Mesodermal cell (in vitro differentiated cells): ENCODE data around the gene EP400.

ENCODE experiments used
- H3K27ac ChIP-seq: 2 replicates; pipeline ENCODE4 v1.7.0; 2013; ENCODE audit warnings: mild to moderate bottlenecking, low read depth, low read length, moderate library complexity; ENCODE audit not compliant: severe bottlenecking
- H3K36me3 ChIP-seq: 2 replicates; pipeline ENCODE4 v1.7.1; 2013; ENCODE audit warnings: mild to moderate bottlenecking, low read length, moderate library complexity; ENCODE audit not compliant: control insufficient read depth, insufficient read depth
- H3K4me1 ChIP-seq: one replicate; pipeline ENCODE4 v1.7.1; 2013; ENCODE audit warnings: mild to moderate bottlenecking, low read length; ENCODE audit not compliant: insufficient read depth, control insufficient read depth, poor library complexity, severe bottlenecking
- H3K4me3 ChIP-seq: 2 replicates; pipeline ENCODE4 v1.7.0; 2013; ENCODE audit warnings: low read length, control low read depth, mild to moderate bottlenecking; ENCODE audit not compliant: insufficient read depth, poor library complexity, severe bottlenecking; ENCODE audit errors: extremely low read depth
- H3K9me3 ChIP-seq: 2 replicates; pipeline ENCODE4 v1.7.1; 2013; ENCODE audit warnings: mild to moderate bottlenecking, low read length, moderate library complexity; ENCODE audit not compliant: control insufficient read depth
- WGBS, 2 experiments: methylation state at CpG; one replicate each; pipeline ENCODE4 v1.1.5; 2013; ENCODE audit warnings: missing lambda C conversion rate in 2 of 2; ENCODE audit not compliant: insufficient coverage in 2 of 2; 5-methylcytosine and 5-hydroxymethylcytosine counted together

The EP400 gene

GRCh38 chr12:132026061-132026795 is 76.5 kb downstream of the EP400 start:
- no peak overlapping the region for H3K27ac ChIP-seq
- 92 to 93% methylated on average over 9 of the region's 13 CpGs for WGBS, 2 experiments
- no peaks in the 10 kb centered on the region for H3K4me1 ChIP-seq
- no peak overlapping the region for H3K4me3 ChIP-seq
- no peaks in the 10 kb centered on the region for H3K9me3 ChIP-seq
- peaks cover 97% of the 10 kb centered on the region for H3K36me3 ChIP-seq

DNA sequence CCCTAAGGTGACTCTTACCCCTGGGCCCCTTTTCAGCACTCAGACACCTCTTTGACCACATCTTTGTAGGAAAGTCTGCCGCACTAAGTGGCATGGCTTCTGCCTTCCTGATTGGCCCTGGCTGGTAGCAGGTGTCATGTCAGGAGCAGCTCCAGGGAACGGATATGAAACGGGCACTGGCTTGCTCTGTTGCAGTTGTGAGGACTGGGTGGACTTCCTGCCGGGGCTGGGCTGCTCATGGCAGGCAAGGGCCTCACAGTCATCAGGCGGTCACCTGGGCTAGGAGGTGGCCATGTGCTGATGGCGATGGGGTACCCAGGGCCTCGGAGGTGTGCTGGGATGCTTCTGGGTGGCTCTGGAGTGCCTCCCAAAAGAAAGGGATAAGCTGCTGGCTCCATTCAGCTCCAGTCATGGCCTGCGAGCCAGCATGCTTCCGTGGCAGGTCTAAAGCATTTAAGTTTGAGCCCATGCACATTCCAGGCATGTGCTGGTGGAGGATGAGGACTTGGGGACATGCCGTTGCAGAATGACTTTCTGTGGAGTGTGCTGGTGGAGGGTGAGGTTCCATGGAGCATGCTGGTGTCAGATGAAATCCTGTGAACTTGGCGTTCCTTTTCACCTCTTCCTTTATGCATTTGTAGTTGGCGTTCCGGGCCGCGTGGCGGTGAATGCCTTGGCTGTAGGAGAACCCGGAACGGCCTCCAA is 77.2 kb downstream of the EP400 start:
- WGBS, 2 experiments: 94 to 99% methylated on average over 17 to 18 of the region's 18 CpGs
- Histone ChIP-seq H3K27ac (no peak overlapping the region), H3K4me3 (no peak overlapping the region), H3K9me3 (no peaks in the 10 kb centered on the region), H3K36me3 (peaks cover 98% of the 10 kb centered on the region), H3K4me1 (no peaks in the 10 kb centered on the region)

GRCh38 chr12:132027636-132028035 is 77.9 kb downstream of the EP400 start:
- Histone ChIP-seq H3K27ac (no peak overlapping the region), H3K4me3 (no peak overlapping the region), H3K36me3 (peaks cover 98% of the 10 kb centered on the region), H3K9me3 (no peaks in the 10 kb centered on the region), H3K4me1 (no peaks in the 10 kb centered on the region)
- WGBS, 2 experiments: 100% methylated on average over 3 of the region's 6 CpGs

DNA sequence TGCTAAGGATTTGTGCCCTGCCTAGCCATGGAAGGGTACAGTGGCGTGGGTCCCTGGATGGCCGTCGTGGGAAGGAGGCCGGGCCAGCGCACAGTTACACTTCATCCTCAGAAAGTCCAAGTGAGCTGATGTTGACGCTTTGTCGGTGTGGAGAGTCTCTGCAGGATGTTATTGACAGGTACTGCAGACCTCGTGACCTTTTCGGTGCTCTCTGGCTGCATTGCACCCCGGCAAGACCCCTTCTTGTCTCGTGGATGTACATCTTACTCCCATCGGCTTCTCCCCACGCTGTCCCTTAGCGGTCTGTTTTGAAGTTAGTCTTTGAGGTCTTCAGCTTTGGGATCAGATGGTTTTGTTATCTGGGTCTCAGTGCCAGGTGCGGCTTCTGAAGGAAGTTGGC is 78.4 kb downstream of the EP400 start:
- Histone ChIP-seq H3K4me3 (no peak overlapping the region), H3K27ac (no peak overlapping the region), H3K4me1 (no peaks in the 10 kb centered on the region), H3K36me3 (peaks cover 98% of the 10 kb centered on the region), H3K9me3 (no peaks in the 10 kb centered on the region)
- whole genome bisulfite sequencing, 2 experiments: 96 to 97% methylated on average over 14 to 15 of the region's 15 CpGs

GRCh38 chr12:132029503-132030300 is 80.0 kb downstream of the EP400 start:
- Histone ChIP-seq H3K36me3 (peaks cover 98% of the 10 kb centered on the region), H3K27ac (no peak overlapping the region), H3K4me1 (no peaks in the 10 kb centered on the region), H3K9me3 (no peaks in the 10 kb centered on the region), H3K4me3 (no peak overlapping the region)
- WGBS, 2 experiments: 96 to 98% methylated on average over 23 to 25 of the region's 26 CpGs

DNA sequence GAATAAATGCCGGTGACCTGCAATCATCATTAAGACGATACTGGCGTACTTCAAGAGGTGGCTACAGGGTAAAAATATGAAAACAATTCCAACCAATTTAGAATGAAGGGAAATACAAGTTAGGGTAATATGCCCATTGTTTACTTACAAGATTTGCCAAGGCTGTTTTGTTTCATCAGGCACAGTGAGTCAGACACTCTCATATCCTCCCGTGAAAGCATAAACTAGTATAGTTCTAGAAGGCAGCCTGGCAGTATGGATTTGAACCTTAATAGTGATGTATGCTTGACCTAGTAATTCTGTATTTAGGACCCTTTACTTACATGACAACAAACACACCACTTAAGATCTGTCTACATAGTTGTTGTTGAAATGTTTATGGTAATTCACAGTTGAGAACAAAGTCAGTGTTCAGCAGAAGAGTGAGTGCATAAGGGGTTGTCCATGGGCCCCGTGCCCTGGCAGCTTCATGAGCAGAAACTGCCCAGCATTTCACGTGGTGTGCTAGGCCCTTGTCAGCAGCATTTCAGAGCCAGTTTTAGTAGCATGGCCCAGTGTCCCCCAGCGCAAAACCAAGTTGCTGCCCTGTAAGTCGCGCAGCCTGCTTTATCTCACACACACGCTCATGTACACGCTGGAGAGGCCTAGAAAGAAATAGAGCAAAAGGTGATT is 80.8 kb downstream of the EP400 start:
- H3K27ac ChIP-seq: no peak overlapping the region
- H3K9me3 ChIP-seq: no peaks in the 10 kb centered on the region
- WGBS, 2 experiments: 96 to 98% methylated on average over 8 to 10 of the region's 11 CpGs
- H3K4me3 ChIP-seq: no peak overlapping the region
- H3K4me1 ChIP-seq: no peaks in the 10 kb centered on the region
- peaks cover 98% of the 10 kb centered on the region for H3K36me3 ChIP-seq

DNA sequence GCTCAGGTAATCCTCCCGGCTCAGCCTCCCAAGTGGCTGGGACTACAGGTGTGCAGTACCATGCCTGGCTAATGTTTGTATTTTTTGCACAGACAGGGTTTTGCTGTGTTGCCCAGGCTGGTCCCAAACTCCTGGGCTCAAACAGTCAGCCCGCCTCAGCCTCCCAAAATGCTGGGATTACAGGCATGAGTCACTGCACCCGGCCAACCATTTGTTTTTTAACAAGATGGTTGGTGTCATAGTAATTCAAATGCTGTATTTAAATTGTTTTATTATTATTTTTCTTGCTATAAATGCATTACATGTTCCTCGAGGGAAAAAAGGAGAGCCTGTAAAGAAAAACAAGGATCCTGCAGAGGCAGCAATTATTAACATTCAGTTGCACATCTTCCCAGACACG is 83.9 kb downstream of the EP400 start:
- no peaks in the 10 kb centered on the region for H3K9me3 ChIP-seq
- H3K27ac ChIP-seq: no peak overlapping the region
- WGBS, 2 experiments: 93 to 100% methylated on average over 1 to 3 of the region's 5 CpGs
- H3K4me1 ChIP-seq: no peaks in the 10 kb centered on the region
- peaks cover 98% of the 10 kb centered on the region for H3K36me3 ChIP-seq
- no peak overlapping the region for H3K4me3 ChIP-seq

DNA sequence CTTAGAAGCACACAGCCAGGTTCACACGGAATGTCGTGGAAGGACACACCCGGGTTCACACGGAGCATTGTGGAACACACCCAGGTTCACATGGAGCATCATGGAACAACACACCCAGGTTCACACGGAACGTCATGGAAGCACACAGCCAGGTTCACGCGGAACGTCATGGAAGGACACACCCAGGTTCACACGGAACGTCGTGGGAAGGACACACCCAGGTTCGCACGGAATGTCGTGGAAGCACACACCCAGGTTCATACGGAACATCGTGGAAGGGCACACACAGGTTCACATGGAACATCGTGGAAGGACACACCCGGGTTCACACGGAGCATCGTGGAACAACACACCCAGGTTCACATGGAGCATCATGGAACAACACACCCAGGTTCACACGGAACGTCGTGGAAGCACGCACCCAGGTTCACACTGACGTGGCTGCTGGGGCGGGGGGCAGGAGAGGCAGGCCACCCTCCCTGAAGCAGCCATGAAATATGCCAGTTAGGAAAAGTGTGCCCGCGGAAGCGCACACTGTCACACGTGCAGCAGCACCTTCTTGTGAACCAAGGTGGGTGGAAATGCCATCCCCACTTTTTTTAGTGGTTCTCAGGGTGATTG is 86.4 kb downstream of the EP400 start:
- Histone ChIP-seq H3K4me1 (no peaks in the 10 kb centered on the region), H3K9me3 (no peaks in the 10 kb centered on the region), H3K4me3 (no peak overlapping the region), H3K27ac (no peak overlapping the region), H3K36me3 (peaks cover 91% of the 10 kb centered on the region)
- WGBS, 2 experiments: 98% methylated on average over 31 of the region's 31 CpGs

DNA sequence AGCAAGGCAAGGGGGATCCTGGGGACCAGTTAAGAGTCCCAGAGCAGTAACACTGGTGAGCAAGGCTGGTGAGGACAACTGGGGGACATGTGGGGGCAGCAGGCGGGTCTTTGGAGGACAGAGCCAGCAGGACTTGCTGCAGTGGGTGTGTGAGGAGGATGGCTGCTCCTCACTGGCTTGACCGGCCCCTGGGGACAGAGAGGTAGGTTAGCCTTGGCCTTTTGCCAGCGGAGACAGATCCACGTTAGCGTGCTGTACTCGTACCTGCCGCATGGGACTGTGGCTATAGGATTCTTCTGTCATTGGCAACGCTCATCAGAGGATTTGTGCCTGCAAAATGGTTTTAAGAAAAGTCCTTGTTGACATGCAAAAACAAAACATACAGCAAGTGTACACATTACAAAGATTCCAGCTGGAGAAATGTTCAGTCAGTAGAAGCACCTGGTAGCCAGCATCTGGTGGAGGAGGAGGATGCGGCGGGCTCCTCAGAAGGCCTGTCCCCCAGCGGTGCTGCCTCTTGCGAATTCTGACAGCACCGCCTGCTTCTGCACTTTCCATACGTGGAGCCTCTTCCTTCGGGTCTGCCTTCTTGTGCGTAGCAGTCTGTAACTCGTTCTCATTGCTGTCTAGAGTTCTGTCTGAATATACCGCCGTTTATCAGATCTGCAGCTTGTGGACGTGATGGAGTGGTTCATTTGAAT is 91.3 kb downstream of the EP400 start:
- H3K9me3 ChIP-seq: no peaks in the 10 kb centered on the region
- peaks cover 85% of the 10 kb centered on the region for H3K36me3 ChIP-seq
- no peak overlapping the region for H3K27ac ChIP-seq
- peaks cover 7% of the 10 kb centered on the region for H3K4me1 ChIP-seq
- H3K4me3 ChIP-seq: no peak overlapping the region
- WGBS, 2 experiments: 95 to 97% methylated on average over 18 to 20 of the region's 20 CpGs
